ENCODE results near the gene TTC7B. TPM values are rescaled to one million over a fixed set of nuclear protein-coding genes. Genes with fewer than 3 reads are reported as not detected.

Gene TTC7B
- total RNA-seq, 1 donor from 2014 or later = 40.4 TPM

DNA sequence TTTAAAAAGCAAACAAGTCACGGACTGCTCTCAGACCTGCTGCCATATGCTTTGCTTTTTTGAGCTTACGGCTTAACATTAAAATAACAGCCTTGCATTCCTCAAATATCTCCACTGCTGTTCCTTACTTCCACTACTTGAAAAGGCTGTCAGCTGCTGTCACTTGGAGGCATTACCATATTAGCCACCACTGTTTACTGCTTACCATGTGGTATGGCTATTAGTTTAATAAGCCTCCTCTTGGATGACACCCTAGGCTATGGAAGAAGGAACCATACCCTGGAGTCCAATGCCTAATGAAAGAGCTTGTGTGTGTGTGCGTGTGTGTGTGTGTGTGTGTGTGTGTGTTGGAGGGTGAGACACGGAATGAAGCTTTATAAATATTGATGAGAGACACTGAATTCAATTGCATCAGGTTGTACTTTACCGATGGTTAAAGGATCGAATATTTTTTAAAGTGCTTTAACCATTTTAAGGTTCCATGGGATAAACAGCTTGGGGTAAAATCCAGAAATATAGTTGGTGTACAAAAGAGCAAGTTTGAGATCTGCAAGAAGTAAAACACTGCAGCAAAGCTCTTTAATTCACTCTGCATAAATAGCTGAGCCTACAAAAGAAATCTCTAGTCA is 174.5 kb downstream of the TTC7B start:
- H3K36me3 Mint-ChIP-seq = peaks cover 12% of the 10 kb centered on the region
- no peaks in the 10 kb centered on the region for H3K9me3 Mint-ChIP-seq
- H3K4me3 Mint-ChIP-seq = no peak overlapping the region
- H3K27me3 Mint-ChIP-seq = no peaks in the 10 kb centered on the region
- peaks cover 11% of the 10 kb centered on the region for H3K4me1 Mint-ChIP-seq (ENCODE audit: unreplicated experiment)
- no peak for DNase-seq (ENCODE audit: extremely low spot score, unreplicated experiment)
- TF ChIP-seq, protein P1, sequence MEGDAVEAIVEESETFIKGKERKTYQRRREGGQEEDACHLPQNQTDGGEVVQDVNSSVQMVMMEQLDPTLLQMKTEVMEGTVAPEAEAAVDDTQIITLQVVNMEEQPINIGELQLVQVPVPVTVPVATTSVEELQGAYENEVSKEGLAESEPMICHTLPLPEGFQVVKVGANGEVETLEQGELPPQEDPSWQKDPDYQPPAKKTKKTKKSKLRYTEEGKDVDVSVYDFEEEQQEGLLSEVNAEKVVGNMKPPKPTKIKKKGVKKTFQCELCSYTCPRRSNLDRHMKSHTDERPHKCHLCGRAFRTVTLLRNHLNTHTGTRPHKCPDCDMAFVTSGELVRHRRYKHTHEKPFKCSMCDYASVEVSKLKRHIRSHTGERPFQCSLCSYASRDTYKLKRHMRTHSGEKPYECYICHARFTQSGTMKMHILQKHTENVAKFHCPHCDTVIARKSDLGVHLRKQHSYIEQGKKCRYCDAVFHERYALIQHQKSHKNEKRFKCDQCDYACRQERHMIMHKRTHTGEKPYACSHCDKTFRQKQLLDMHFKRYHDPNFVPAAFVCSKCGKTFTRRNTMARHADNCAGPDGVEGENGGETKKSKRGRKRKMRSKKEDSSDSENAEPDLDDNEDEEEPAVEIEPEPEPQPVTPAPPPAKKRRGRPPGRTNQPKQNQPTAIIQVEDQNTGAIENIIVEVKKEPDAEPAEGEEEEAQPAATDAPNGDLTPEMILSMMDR (conservative IDR thresholded peaks at IDR 0.05) = no peak
- no peak overlapping the region for H3K27ac Mint-ChIP-seq

GRCh38 chr14:90641168-90641567 is 175.1 kb downstream of the TTC7B start:
- Mint-ChIP-seq H3K4me1 (ENCODE audit: unreplicated experiment) (peaks cover 11% of the 10 kb centered on the region), H3K36me3 (peaks cover 12% of the 10 kb centered on the region), H3K9me3 (no peaks in the 10 kb centered on the region), H3K4me3 (no peak overlapping the region), H3K27ac (no peak overlapping the region), H3K27me3 (no peaks in the 10 kb centered on the region)
- TF ChIP-seq, protein P1 (conservative IDR thresholded peaks at IDR 0.05) = no peak
- peak; percentile 27 for DNase-seq (ENCODE audit: extremely low spot score, unreplicated experiment)

GRCh38 chr14:90639641-90640040 is 176.6 kb downstream of the TTC7B start:
- Mint-ChIP-seq H3K9me3 (no peaks in the 10 kb centered on the region), H3K4me1 (ENCODE audit: unreplicated experiment) (peaks cover 11% of the 10 kb centered on the region), H3K27me3 (no peaks in the 10 kb centered on the region), H3K4me3 (no peak overlapping the region), H3K36me3 (peaks cover 15% of the 10 kb centered on the region), H3K27ac (no peak overlapping the region)
- TF ChIP-seq, protein P1 (conservative IDR thresholded peaks at IDR 0.05) = no peak
- DNase-seq (ENCODE audit: extremely low spot score, unreplicated experiment) = no peak

- Mint-ChIP-seq H3K4me1 (ENCODE audit: unreplicated experiment) (peaks cover 9% of the 10 kb centered on the region), H3K9me3 (no peaks in the 10 kb centered on the region), H3K27me3 (no peaks in the 10 kb centered on the region), H3K4me3 (no peak overlapping the region), H3K36me3 (peaks cover 10% of the 10 kb centered on the region), H3K27ac (no peak overlapping the region)
- DNase-seq (ENCODE audit: extremely low spot score, unreplicated experiment) = no peak
- TF ChIP-seq, protein P1 (conservative IDR thresholded peaks at IDR 0.05) = no peak
These were observed 183.4 kb downstream of the TTC7B start for GRCh38 chr14:90632871-90633270.

DNA sequence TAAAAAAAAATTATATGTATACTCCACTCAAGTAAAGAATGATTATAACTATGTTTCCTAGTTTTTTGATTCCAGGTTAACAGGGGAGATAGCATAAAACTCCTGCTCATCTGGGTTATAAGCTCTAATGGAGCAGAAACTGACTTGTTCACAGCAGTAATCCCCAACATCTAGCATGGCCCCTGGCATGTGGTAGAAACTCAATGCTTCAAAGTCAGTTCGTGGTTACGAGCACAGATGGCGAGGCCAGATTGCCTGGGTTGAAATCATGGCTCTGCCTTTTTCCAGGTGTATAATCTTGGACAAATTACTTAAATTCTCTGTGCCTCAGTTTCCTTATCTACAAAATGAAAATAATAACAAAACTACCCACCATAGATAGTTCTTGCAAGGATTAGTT is 183.8 kb downstream of the TTC7B start:
- Mint-ChIP-seq H3K4me3 (no peak overlapping the region), H3K36me3 (peaks cover 10% of the 10 kb centered on the region), H3K4me1 (ENCODE audit: unreplicated experiment) (peaks cover 13% of the 10 kb centered on the region), H3K27ac (no peak overlapping the region), H3K9me3 (no peaks in the 10 kb centered on the region), H3K27me3 (no peaks in the 10 kb centered on the region)
- DNase-seq (ENCODE audit: extremely low spot score, unreplicated experiment) = no peak
- TF ChIP-seq, protein P1 (conservative IDR thresholded peaks at IDR 0.05) = no peak

All from type B pancreatic cell (in vitro differentiated cells).